NB4 (cell line): Measurements from ENCODE around the gene SESN2.
A peak's percentile ranks its signal among the peaks of the same experiment; 100 is the strongest.

Experiments
- DNase-seq: peaks from one replicate; pipeline ENCODE4 v3.0.0; 2010; ENCODE audit warnings: low read depth
- H3K4me3 ChIP-seq: one replicate; pipeline ENCODE4 v1.5.1; 2011; ENCODE audit warnings: mild to moderate bottlenecking, low read depth, low read length, moderate library complexity
- CTCF ChIP-seq: IDR thresholded peaks from one replicate; pipeline ENCODE4 v1.5.1; 2012; ENCODE audit warnings: low read depth, low read length
- MYC ChIP-seq: IDR thresholded peaks from 2 replicates; pipeline ENCODE4 v1.6.1; 2011; ENCODE audit warnings: low read depth, low read length
- POLR2A ChIP-seq: IDR thresholded peaks from 2 replicates; pipeline ENCODE4 v1.6.1; 2011; ENCODE audit warnings: mild to moderate bottlenecking; ENCODE audit not compliant: insufficient read length; ENCODE audit errors: extremely low read depth
- TF ChIP-seq, protein P1 (sequence below): IDR thresholded peaks from 2 replicates; pipeline ENCODE4 v1.6.1; 2011; ENCODE audit warnings: low read depth, low read length

SESN2 gene

GRCh38 chr1:28308750-28309149 lies 49.4 kb downstream of the SESN2 start:
- TF ChIP-seq POLR2A (no peak), MYC (no peak), CTCF (no peak)
- TF ChIP-seq, protein P1, sequence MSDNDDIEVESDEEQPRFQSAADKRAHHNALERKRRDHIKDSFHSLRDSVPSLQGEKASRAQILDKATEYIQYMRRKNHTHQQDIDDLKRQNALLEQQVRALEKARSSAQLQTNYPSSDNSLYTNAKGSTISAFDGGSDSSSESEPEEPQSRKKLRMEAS = no peak
- no peak for DNase-seq

DNA sequence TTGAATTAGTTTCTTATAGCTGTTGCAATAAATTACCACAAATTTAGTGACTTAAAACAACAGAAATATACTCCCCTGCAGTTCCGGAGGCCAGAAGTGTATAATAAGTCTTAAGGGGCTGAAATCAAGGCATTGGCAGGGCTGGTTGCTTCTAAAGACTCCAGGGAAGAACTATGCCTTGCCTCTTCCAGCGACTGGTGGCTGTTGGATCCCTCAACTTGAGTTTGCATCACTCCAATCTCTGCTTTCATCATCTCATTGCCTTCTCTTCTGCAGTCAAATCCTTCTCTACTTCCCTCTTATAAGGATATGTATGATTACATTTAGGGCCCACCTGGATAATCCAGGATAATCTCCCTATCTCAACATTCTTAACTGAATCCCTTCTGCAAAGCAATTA lies 50.4 kb downstream of the SESN2 start:
- no peak for DNase-seq
- H3K4me3 ChIP-seq = no peak overlapping the region
- TF ChIP-seq MYC = no peak
- no peak for TF ChIP-seq POLR2A
- TF ChIP-seq CTCF = no peak
- TF ChIP-seq, protein P1 = no peak

More at GRCh38 chr1:28308750-28309149, 49.4 kb downstream of the SESN2 start:
- H3K4me3 ChIP-seq = no peak overlapping the region

- H3K4me3 ChIP-seq = no peak overlapping the region
- TF ChIP-seq POLR2A = no peak
- TF ChIP-seq MYC = 0 out of 2 replicates have a peak, but pooled peaks have one; percentile 34
- TF ChIP-seq, protein P1 = peak; percentile 33; the same call in 1 of the 2 replicates
- peak; percentile 68 for DNase-seq
Measured at GRCh38 chr1:28313702-28314546, 54.6 kb downstream of the SESN2 start.

DNA sequence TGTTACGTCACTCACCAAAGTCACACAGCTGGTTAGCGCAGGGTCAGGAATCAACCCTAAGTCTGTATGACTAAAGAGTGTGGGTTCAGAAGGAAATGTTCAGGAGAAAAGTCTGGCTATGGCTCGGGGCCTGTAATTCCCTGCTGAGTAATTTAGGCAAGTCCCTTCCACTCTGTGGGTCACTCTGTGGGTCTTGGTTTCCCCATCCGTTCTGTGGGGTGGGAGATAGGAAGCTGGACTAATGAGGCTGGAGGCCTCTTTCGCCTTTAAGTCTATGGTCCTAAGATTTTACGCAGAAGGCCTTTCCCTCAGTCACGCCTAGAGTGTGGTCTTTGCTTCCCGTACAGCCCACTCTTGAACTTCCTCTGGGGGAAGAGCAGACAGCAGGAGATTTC lies 55.2 kb downstream of the SESN2 start:
- H3K4me3 ChIP-seq = no peak overlapping the region
- DNase-seq = no peak
- no peak for TF ChIP-seq MYC
- TF ChIP-seq, protein P1 = no peak
- TF ChIP-seq CTCF = no peak
- no peak for TF ChIP-seq POLR2A

- H3K4me3 ChIP-seq = no peak overlapping the region
- DNase-seq = no peak
- TF ChIP-seq CTCF = no peak
- no peak for TF ChIP-seq MYC
- no peak for TF ChIP-seq POLR2A
- TF ChIP-seq, protein P1 = no peak
Measured at GRCh38 chr1:28317014-28317413, 57.7 kb downstream of the SESN2 start.

- TF ChIP-seq MYC = no peak
- TF ChIP-seq, protein P1 = no peak
- TF ChIP-seq POLR2A = no peak
- TF ChIP-seq CTCF = no peak
- no peak overlapping the region for H3K4me3 ChIP-seq
- DNase-seq = no peak
Measured at GRCh38 chr1:28322194-28322593, 62.9 kb downstream of the SESN2 start.
